Fibroblast of lung (primary cell): ENCODE data around the gene PPP5C.

Experiments used
- EZH2 ChIP-seq: IDR thresholded peaks from 2 replicates; pipeline ENCODE4 v1.5.1; 2012; ENCODE audit warnings: low read length, control low read depth, mild to moderate bottlenecking; ENCODE audit errors: missing control alignments
- TF ChIP-seq, protein P1 (sequence below), 2 donors: IDR thresholded peaks in 1 of 2; conservative IDR thresholded peaks in 1 of 2; 1 replicate in 1 of 2; 2 replicates in 1 of 2; pipeline ENCODE4 v1.5.1; 2011 to 2012; ENCODE audit warnings: low read length in 2 of 2, control low read depth in 1 of 2, inconsistent platforms in 1 of 2, low read depth in 1 of 2, mild to moderate bottlenecking in 1 of 2

DNA sequence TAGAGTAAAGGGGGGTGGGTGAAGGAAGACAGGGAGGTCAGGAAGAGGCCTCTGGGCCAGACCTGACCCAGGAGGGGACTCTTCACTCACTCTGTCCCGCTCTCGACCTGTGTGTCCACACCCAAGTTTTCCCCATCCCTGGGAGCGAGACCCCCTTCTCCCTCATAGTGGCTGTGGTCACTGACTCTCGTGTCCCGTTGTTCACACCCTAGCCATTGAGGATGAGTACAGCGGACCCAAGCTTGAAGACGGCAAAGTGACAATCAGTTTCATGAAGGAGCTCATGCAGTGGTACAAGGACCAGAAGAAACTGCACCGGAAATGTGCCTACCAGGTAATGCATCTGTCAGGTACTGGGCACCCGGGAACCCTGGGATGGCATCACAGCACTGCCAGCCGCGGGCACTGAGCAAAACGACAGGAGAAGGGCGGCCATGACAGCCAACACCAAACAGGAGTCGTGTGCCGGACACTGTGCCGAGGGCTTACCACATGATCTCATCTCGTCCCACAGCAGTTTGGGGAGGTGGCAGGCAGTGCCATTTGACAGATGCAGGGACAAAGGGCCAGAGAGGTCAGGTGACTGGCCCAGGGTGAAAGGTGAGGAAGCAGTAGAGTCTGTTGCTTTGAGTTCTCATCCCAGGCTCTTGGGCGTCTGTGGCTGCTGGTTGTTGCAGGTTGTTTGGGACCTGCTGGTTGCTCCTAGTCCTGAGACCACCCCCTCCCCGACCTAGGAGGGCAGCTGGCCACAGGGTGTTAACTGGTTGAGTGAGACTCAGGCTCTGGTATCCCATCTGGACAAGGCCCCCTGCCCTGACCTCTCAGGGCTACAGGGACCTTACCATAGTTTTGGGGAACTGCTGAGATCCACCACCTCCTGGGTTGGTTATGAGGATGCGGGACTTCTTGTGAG lies 29.6 kb downstream of the PPP5C start:
- TF ChIP-seq, protein P1, sequence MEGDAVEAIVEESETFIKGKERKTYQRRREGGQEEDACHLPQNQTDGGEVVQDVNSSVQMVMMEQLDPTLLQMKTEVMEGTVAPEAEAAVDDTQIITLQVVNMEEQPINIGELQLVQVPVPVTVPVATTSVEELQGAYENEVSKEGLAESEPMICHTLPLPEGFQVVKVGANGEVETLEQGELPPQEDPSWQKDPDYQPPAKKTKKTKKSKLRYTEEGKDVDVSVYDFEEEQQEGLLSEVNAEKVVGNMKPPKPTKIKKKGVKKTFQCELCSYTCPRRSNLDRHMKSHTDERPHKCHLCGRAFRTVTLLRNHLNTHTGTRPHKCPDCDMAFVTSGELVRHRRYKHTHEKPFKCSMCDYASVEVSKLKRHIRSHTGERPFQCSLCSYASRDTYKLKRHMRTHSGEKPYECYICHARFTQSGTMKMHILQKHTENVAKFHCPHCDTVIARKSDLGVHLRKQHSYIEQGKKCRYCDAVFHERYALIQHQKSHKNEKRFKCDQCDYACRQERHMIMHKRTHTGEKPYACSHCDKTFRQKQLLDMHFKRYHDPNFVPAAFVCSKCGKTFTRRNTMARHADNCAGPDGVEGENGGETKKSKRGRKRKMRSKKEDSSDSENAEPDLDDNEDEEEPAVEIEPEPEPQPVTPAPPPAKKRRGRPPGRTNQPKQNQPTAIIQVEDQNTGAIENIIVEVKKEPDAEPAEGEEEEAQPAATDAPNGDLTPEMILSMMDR (conservative IDR thresholded peaks at IDR 0.05 in 1 of 2, IDR thresholded peaks at IDR 0.05 in 1 of 2; ENCODE audit: low read depth in 1 of 2, low read length in 2 of 2) = no peak
- TF ChIP-seq EZH2 = no peak
